Ishikawa (cell line): ENCODE measurements around the gene ESYT2.

Source experiments
- CEBPB ChIP-seq: IDR thresholded peaks from 2 replicates; pipeline ENCODE4 v1.6.1; 2012
- CREB1 ChIP-seq: IDR thresholded peaks from 2 replicates; pipeline ENCODE4 v1.6.1; 2012; ENCODE audit warnings: low read depth
- EGR1 ChIP-seq: IDR thresholded peaks from 2 replicates; pipeline ENCODE4 v1.6.1; 2012
- EP300 ChIP-seq: IDR thresholded peaks from 2 replicates; pipeline ENCODE4 v1.6.1; 2012; ENCODE audit warnings: borderline replicate concordance
- FOXM1 ChIP-seq: IDR thresholded peaks from 2 replicates; pipeline ENCODE4 v1.6.1; 2012; ENCODE audit warnings: low read depth, borderline replicate concordance
- MAX ChIP-seq: IDR thresholded peaks from 2 replicates; pipeline ENCODE4 v1.6.1; 2012
- NFIC ChIP-seq: IDR thresholded peaks from 2 replicates; pipeline ENCODE4 v1.6.1; 2012
- RAD21 ChIP-seq: IDR thresholded peaks from 2 replicates; pipeline ENCODE4 v1.6.1; 2012; ENCODE audit warnings: low read depth
- REST ChIP-seq: IDR thresholded peaks from 2 replicates; pipeline ENCODE4 v1.6.1; 2012; ENCODE audit warnings: low read depth, mild to moderate bottlenecking
- TAF1 ChIP-seq: IDR thresholded peaks from 2 replicates; pipeline ENCODE4 v1.6.1; 2012; ENCODE audit warnings: low read depth, mild to moderate bottlenecking
- TCF12 ChIP-seq: IDR thresholded peaks from 2 replicates; pipeline ENCODE4 v1.6.1; 2012; ENCODE audit warnings: low read depth
- TEAD4 ChIP-seq: IDR thresholded peaks from 2 replicates; pipeline ENCODE4 v1.6.1; 2012
- USF1 ChIP-seq: IDR thresholded peaks from 2 replicates; pipeline ENCODE4 v1.6.1; 2012
- YY1 ChIP-seq: IDR thresholded peaks from 2 replicates; pipeline ENCODE4 v1.6.1; 2012; ENCODE audit warnings: low read depth
- ZBTB7A ChIP-seq: IDR thresholded peaks from 2 replicates; pipeline ENCODE4 v1.6.1; 2012; ENCODE audit warnings: low read depth

The ESYT2 gene

GRCh38 chr7:158778471-158778870 is 50.8 kb downstream of the ESYT2 start:
- TF ChIP-seq NFIC (no peak), FOXM1 (no peak), YY1 (no peak), USF1 (no peak), ZBTB7A (no peak), EGR1 (no peak), RAD21 (no peak), CREB1 (no peak), EP300 (no peak), TCF12 (no peak), MAX (no peak), TAF1 (no peak), REST (no peak), TEAD4 (no peak), CEBPB (no peak)

GRCh38 chr7:158777793-158778192 is 51.5 kb downstream of the ESYT2 start:
- no peak for TF ChIP-seq CREB1
- TF ChIP-seq NFIC: no peak
- no peak for TF ChIP-seq USF1
- no peak for TF ChIP-seq RAD21

GRCh38 chr7:158776474-158776873 is 52.8 kb downstream of the ESYT2 start:
- TF ChIP-seq ZBTB7A (no peak), REST (no peak), EGR1 (no peak), MAX (no peak), FOXM1 (no peak), TAF1 (no peak), EP300 (no peak), CEBPB (no peak), NFIC (no peak)

GRCh38 chr7:158774952-158775351 is 54.4 kb downstream of the ESYT2 start:
- TF ChIP-seq MAX: no peak

GRCh38 chr7:158772916-158773315 is 56.4 kb downstream of the ESYT2 start:
- TF ChIP-seq TAF1 (no peak), NFIC (no peak), ZBTB7A (no peak), MAX (no peak), YY1 (no peak), TCF12 (no peak), EGR1 (no peak), RAD21 (no peak), EP300 (no peak), USF1 (no peak), CEBPB (no peak), REST (no peak), FOXM1 (no peak), TEAD4 (no peak), CREB1 (no peak)
